DMS 273 (cell line): ENCODE measurements around the gene ATG16L2.
A peak's percentile ranks its signal among the peaks of the same experiment; 100 is the strongest.
"Not testable (repeated sequence)": the region's sequence is repeated elsewhere in the genome, so short reads cannot be mapped to it uniquely, and the experiment has no call there.

Source experiments
- DNase-seq: peaks from one replicate; lab custom pipeline; 2025; ENCODE audit not compliant: unreplicated experiment; lab: John Stamatoyannopoulos, UW

Gene ATG16L2

GRCh38 chr11:72793425-72794367 is 20.5 kb upstream of the ATG16L2 start, which contains the start of gene STARD10:
Gene STARD10, minus strand, starts transcription at chr11:72794047. Its CDS starts 12,866 bp downstream, at chr11:72781181.
- peak; percentile 97 for DNase-seq

GRCh38 chr11:72798361-72798760 is 15.8 kb upstream of the ATG16L2 start:
- no peak for DNase-seq

GRCh38 chr11:72799441-72799840 is 14.8 kb upstream of the ATG16L2 start:
- no peak for DNase-seq

DNA sequence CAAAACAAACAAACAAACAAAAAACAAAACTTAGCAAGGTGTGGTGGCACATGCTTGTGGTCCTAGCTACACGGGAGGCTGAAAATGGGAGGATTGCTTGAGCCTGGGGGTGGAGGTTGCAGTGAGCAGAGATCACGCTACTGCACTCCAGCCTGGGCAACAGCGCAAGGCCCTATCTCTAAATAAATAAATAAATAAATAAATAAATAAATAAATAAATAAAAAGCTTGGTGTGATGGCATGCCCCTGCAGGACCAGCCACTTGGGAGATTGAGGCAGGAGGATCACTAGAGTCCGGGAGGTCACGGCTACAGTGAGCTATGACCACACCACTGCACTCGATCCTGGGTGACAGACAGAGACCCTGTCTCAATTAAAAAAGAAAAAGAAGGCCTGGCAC is 11.4 kb upstream of the ATG16L2 start:
- no peak for DNase-seq

DNA sequence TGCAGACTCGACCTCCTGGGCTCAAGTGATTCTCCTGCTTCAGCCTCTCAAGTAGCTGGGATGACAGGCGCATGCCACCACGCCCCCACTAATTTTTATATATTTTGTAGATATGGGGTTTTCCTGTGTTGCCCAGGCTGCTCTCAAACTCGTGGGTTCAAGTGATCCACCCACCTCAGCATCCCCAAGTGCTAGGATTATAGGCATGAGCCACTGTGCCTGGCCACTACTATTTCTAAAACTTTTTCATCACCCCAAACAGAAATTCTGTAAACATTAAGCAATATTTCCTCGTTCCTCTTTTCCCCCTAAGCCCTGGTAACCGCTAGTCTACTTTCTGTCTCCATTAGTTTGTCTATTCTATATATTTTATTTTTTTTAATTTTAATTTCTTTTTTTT is 9.0 kb upstream of the ATG16L2 start:
- DNase-seq: no peak

DNA sequence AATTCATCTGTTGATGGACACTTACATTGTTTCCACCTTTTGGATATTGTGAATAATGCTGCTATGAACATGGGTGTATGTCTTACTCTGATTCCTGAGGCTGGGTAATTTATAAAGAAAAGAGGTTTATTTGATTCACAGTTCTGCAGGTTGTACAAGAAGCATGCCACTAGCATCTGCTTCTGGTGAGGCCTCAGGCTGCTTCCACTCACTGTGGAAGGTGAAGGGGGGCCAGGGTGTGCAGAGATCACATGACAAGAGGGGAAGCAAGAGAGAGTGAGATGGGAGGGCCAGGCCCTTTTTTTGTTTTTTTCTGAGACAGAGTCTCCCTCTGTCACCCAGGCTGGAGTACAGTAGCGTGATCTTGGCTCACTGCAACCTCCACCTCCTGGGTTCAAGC is 7.8 kb upstream of the ATG16L2 start:
- DNase-seq: not testable (repeated sequence)

GRCh38 chr11:72807021-72807693 is 7.1 kb upstream of the ATG16L2 start:
- no peak for DNase-seq

- no peak for DNase-seq
Measured at GRCh38 chr11:72807792-72808191, 6.4 kb upstream of the ATG16L2 start.

- DNase-seq: no peak
Measured at GRCh38 chr11:72808331-72808798, 5.8 kb upstream of the ATG16L2 start.

DNA sequence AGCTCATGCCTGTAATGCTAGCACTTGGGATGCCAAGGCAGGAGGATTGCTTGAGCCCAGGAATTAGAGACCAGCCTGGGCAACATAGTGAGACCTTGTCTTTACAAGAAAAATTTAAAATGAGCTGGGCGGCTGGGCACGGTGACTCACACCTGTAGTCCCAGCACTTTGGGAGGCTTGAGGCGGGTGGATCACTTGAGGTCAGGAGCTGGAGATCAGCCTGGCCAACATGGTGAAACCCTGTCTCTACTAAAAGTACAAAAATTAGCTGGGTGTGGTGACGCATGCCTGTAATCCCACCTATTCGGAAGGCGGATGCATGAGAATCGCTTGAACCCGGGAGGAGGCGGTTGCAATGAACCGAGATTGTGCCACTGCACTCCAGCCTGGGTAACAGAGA is 2.5 kb upstream of the ATG16L2 start:
- DNase-seq: not testable (repeated sequence)

DNA sequence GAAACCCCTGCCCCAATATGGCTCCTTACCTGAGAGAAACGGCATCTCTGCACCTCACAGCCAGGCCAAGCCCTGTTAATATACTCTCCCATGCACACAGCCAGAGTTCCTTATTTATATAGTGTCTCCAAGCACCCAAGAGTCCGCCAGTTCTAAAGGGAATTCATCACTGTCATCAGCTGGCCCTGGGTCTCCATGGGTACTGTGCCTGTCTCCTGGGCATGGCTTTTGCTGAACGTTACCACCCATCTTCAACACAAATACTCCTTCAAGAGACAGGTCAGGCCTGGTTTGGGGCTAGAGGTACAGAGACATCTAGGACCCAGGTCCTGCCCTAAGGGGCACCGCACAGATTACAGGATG is 1.6 kb upstream of the ATG16L2 start:
- DNase-seq: peak; percentile 49

- DNase-seq: peak; percentile 73
Measured at GRCh38 chr11:72812967-72813739, 1.1 kb upstream of the ATG16L2 start.

DNA sequence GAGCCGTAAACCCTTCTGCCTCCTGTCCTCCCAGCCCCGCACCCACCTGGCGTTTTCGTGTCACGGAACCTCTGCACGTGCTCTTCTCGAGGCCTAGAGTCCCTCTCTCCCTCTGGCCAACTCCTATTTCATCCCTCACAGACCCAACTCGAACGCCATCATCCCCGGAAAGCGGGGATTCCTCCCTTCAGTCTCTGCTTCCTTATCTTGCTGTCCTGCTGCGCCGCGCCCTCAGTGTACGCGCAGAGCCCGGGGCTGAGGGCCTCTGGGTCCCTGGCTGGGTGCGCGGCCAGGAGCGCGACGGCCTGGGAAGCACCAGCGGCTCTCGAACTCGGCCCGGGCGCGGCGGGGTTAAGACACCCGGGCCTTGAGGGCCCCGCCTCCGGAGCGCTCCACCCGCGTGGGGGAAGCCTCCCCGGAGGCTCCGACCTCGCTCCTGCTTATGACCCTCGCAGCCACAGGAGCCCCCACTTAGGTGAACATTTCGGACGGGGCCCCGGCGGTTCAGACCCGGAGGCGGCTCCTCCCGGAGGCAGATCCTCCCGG is 398 bp upstream of the ATG16L2 start:
- DNase-seq: peak; percentile 85

- DNase-seq: no peak
Measured at GRCh38 chr11:72815110-72815618, 953 bp downstream of the ATG16L2 start.

- no peak for DNase-seq
Measured at GRCh38 chr11:72816404-72816990, 2.3 kb downstream of the ATG16L2 start.

- no peak for DNase-seq
Measured at GRCh38 chr11:72817966-72818365, 3.8 kb downstream of the ATG16L2 start.

DNA sequence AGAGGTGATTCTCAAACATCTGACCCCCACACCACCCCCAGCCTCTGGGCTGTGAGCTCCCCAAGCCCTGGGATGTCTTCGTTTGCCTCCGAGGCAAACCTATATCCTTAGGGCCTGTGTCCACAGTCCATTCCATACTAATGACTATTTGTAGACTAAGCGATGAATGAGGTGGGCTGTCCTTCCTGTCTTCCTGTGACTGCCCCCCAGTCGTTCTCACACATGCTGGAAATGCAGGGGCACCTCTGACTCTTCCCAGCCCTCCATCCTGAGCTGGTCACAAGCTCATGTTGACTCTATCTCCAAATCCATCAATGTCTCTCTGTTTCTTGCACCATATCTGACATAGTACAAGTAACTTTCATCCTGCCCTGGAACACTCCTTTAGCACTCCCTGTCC is 4.8 kb downstream of the ATG16L2 start:
- DNase-seq: no peak

GRCh38 chr11:72820439-72821139 is 6.4 kb downstream of the ATG16L2 start:
- no peak for DNase-seq

- DNase-seq: peak; percentile 63
Measured at GRCh38 chr11:72821221-72821919, 7.2 kb downstream of the ATG16L2 start.
